Measurements from ENCODE around the gene APOA5. TPM values are rescaled to one million over a fixed set of nuclear protein-coding genes. Genes with fewer than 3 reads are reported as not detected.

Gene APOA5
- total RNA-seq, 2 experiments from 2014 or later = not detected

- no peaks in the 10 kb centered on the region for H3K9me3 Mint-ChIP-seq
- no peaks in the 10 kb centered on the region for H3K4me1 Mint-ChIP-seq
- no peaks in the 10 kb centered on the region for H3K27me3 Mint-ChIP-seq
- no peak for DNase-seq
- ChIA-PET POLR2A (no interaction called here), CTCF (interaction anchor here (1.3 to 1.6 kb wide), 4 partner anchors 11 to 404 kb away, joined by 3 to 5 read pairs (median 4); no protein-coding TSS in a partner anchor)
- no peaks in the 10 kb centered on the region for H3K36me3 Mint-ChIP-seq (ENCODE audit: low read depth)
- H3K4me3 Mint-ChIP-seq = no peak within 1 kb of the TSS
- H3K27ac Mint-ChIP-seq = no peak within 1 kb of the TSS
These were observed 31.6 kb upstream of the APOA5 start, which contains the start of gene APOA4 for GRCh38 chr11:116823031-116823843. TSS of gene APOA4 (minus strand) at chr11:116823304. CDS start at chr11:116823191, 113 bp downstream.

- CTCF ChIA-PET = interaction anchor here (1.1 to 2.4 kb wide), 4 partner anchors 13 to 405 kb away, joined by 3 to 14 read pairs (median 4); no protein-coding TSS in a partner anchor
- Mint-ChIP-seq H3K9me3 (no peaks in the 10 kb centered on the region), H3K27me3 (no peaks in the 10 kb centered on the region), H3K36me3 (ENCODE audit: low read depth) (no peaks in the 10 kb centered on the region), H3K27ac (no peak overlapping the region), H3K4me1 (no peaks in the 10 kb centered on the region), H3K4me3 (no peak overlapping the region)
- DNase-seq = no peak
- POLR2A ChIA-PET = no interaction called here
These were observed 30.9 kb upstream of the APOA5 start for GRCh38 chr11:116822575-116822974.

DNA sequence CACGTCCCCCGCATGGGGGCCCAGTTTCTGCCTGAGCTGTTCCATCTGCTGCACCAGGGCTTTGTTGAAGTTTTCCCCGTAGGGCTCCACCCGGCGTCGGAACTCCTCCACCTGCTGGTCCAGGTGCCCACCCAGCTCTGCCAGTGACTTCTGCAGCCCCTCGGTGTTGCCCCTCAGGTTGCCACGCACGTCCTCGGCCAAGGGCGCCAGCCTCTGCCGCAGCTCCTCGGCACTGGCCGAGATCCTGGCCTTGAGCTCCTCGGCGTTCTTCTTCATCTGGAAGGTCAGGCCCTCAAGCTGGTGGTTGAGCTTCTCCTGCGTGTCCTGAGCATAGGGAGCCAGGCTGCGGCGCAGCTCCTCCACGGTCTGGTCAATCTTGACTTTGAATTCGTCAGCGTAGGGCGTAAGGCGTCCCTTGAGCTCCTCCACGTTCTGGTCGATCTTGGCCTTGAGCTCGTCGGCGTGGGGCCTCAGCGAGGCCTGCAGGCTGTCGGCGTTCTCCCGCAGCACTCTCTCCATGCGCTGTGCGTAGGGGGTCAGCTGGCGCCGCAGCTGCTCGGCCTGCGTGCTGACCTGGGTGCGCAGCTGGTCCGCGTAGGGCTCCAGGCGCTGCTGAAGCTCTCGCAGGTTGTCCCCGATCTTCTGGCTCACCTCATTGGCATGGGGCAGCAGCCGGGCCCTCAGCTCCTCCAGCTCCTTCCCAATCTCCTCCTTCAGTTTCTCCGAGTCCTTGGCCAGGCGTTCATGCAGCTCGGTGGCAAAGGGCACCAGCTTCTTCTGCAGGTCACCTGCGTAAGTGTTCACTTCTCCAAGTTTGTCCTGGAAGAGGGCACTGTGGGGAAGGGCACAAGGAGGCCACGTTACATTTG, 29.6 kb upstream of the APOA5 start:
- Mint-ChIP-seq H3K4me1 (no peaks in the 10 kb centered on the region), H3K9me3 (no peaks in the 10 kb centered on the region), H3K36me3 (ENCODE audit: low read depth) (no peaks in the 10 kb centered on the region), H3K27me3 (no peaks in the 10 kb centered on the region), H3K4me3 (no peak overlapping the region), H3K27ac (no peak overlapping the region)
- ChIA-PET POLR2A (no interaction called here), CTCF (interaction anchor here (0.9 to 2.4 kb wide), 4 partner anchors 10 to 41 kb away, joined by 3 to 14 read pairs (median 3); no protein-coding TSS in a partner anchor)
- DNase-seq = no peak

DNA sequence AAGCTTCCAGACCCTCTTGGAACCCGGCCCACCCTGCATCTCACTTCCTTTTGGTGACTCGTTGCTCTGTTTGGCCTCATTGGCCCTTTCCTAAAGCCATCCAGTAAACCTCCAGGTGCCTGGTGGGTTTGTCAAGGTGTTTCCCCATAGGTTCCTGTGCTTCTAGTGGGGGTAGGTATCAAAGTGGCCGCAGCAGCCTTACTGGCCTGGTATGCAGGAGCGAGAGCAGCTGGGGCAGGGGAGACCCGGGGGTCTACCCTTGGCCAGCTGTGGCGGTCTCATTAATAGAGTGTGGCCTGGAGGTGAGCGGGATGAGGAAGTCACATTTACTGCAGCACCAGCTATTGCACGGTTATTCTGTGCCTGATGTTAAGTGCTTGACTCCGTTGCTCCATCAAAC, 27.4 kb upstream of the APOA5 start:
- DNase-seq = no peak
- Mint-ChIP-seq H3K4me3 (no peak overlapping the region), H3K36me3 (ENCODE audit: low read depth) (no peaks in the 10 kb centered on the region), H3K27ac (no peak overlapping the region), H3K4me1 (no peaks in the 10 kb centered on the region), H3K9me3 (no peaks in the 10 kb centered on the region), H3K27me3 (no peaks in the 10 kb centered on the region)
- CTCF ChIA-PET = interaction anchor here (1.4 kb wide), 1 partner anchor 17 kb away, joined by 5 read pairs; no protein-coding TSS in a partner anchor
- POLR2A ChIA-PET = no interaction called here

GRCh38 chr11:116814502-116814901, 22.8 kb upstream of the APOA5 start:
- no peak overlapping the region for H3K27ac Mint-ChIP-seq
- peaks cover 2% of the 10 kb centered on the region for H3K27me3 Mint-ChIP-seq
- POLR2A ChIA-PET = no interaction called here
- no peak overlapping the region for H3K4me3 Mint-ChIP-seq
- H3K36me3 Mint-ChIP-seq (ENCODE audit: low read depth) = no peaks in the 10 kb centered on the region
- CTCF ChIA-PET = no interaction called here
- H3K9me3 Mint-ChIP-seq = no peaks in the 10 kb centered on the region
- DNase-seq = no peak
- no peaks in the 10 kb centered on the region for H3K4me1 Mint-ChIP-seq

GRCh38 chr11:116813781-116814471, 22.2 kb upstream of the APOA5 start:
- H3K4me1 Mint-ChIP-seq = no peaks in the 10 kb centered on the region
- no peaks in the 10 kb centered on the region for H3K9me3 Mint-ChIP-seq
- no peak overlapping the region for H3K27ac Mint-ChIP-seq
- peaks cover 2% of the 10 kb centered on the region for H3K27me3 Mint-ChIP-seq
- POLR2A ChIA-PET = interaction anchor here (0.6 kb wide), 1 partner anchor 263 kb away, joined by 3 read pairs; no protein-coding TSS in a partner anchor
- no peak overlapping the region for H3K4me3 Mint-ChIP-seq
- CTCF ChIA-PET = no interaction called here
- no peaks in the 10 kb centered on the region for H3K36me3 Mint-ChIP-seq (ENCODE audit: low read depth)
- DNase-seq = no peak

GRCh38 chr11:116813170-116813569, 21.5 kb upstream of the APOA5 start:
- Mint-ChIP-seq H3K4me1 (no peaks in the 10 kb centered on the region), H3K4me3 (no peak overlapping the region), H3K27ac (no peak overlapping the region), H3K9me3 (no peaks in the 10 kb centered on the region), H3K36me3 (ENCODE audit: low read depth) (no peaks in the 10 kb centered on the region), H3K27me3 (peaks cover 2% of the 10 kb centered on the region)
- ChIA-PET POLR2A (no interaction called here), CTCF (interaction anchor here (0.8 to 1.0 kb wide), 2 partner anchors 10 to 96 kb away, joined by 3 read pairs; partner anchors contain the start of gene APOA4)
- no peak for DNase-seq

GRCh38 chr11:116812109-116812508, 20.4 kb upstream of the APOA5 start:
- no peak overlapping the region for H3K4me3 Mint-ChIP-seq
- H3K9me3 Mint-ChIP-seq = no peaks in the 10 kb centered on the region
- ChIA-PET CTCF (interaction anchor here (0.8 to 1.0 kb wide), 2 partner anchors 11 to 97 kb away, joined by 3 read pairs; partner anchors contain the start of gene APOA4), POLR2A (no interaction called here)
- no peaks in the 10 kb centered on the region for H3K4me1 Mint-ChIP-seq
- DNase-seq = no peak
- no peak overlapping the region for H3K27ac Mint-ChIP-seq
- H3K27me3 Mint-ChIP-seq = peaks cover 2% of the 10 kb centered on the region
- H3K36me3 Mint-ChIP-seq (ENCODE audit: low read depth) = no peaks in the 10 kb centered on the region

DNA sequence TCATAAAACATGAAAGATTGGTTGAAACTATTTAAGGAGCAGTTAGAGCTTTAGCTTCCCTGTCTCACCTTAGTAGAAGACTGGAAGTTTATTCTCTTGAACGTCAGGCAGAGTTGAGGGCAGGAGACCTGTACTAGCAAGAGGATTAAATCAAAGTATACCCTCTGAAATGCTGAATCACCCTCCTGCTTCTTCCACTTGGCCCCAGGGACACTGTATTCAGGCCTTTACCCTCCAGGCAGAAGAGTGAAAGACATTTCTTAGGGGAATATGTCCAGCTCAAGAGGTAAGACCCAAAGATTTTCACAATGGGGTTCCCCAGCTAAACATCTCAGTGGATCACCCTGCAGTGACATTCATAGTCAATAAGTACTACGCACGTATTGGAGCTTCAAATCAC, 19.5 kb upstream of the APOA5 start:
- Mint-ChIP-seq H3K4me1 (no peaks in the 10 kb centered on the region), H3K9me3 (no peaks in the 10 kb centered on the region), H3K4me3 (no peak overlapping the region), H3K27ac (no peak overlapping the region), H3K36me3 (ENCODE audit: low read depth) (no peaks in the 10 kb centered on the region), H3K27me3 (peaks cover 2% of the 10 kb centered on the region)
- ChIA-PET POLR2A (interaction anchor here (0.7 kb wide), 1 partner anchor 16 kb away, joined by 3 read pairs; no protein-coding TSS in a partner anchor), CTCF (interaction anchor here (0.6 to 1.7 kb wide), 3 partner anchors 9 to 294 kb away, joined by 3 to 5 read pairs (median 5); no protein-coding TSS in a partner anchor)
- DNase-seq = no peak

- POLR2A ChIA-PET = no interaction called here
- H3K4me3 Mint-ChIP-seq = no peak overlapping the region
- peaks cover 3% of the 10 kb centered on the region for H3K27me3 Mint-ChIP-seq
- CTCF ChIA-PET = no interaction called here
- H3K36me3 Mint-ChIP-seq (ENCODE audit: low read depth) = no peaks in the 10 kb centered on the region
- H3K27ac Mint-ChIP-seq = no peak overlapping the region
- no peaks in the 10 kb centered on the region for H3K4me1 Mint-ChIP-seq
- H3K9me3 Mint-ChIP-seq = no peaks in the 10 kb centered on the region
- no peak for DNase-seq
These were observed 16.8 kb upstream of the APOA5 start for GRCh38 chr11:116808262-116809175.

GRCh38 chr11:116807601-116808261, 16.1 kb upstream of the APOA5 start:
- CTCF ChIA-PET = no interaction called here
- H3K27me3 Mint-ChIP-seq = peaks cover 3% of the 10 kb centered on the region
- no peaks in the 10 kb centered on the region for H3K36me3 Mint-ChIP-seq (ENCODE audit: low read depth)
- POLR2A ChIA-PET = no interaction called here
- no peak overlapping the region for H3K4me3 Mint-ChIP-seq
- no peaks in the 10 kb centered on the region for H3K9me3 Mint-ChIP-seq
- peak overlapping the region; percentile 14 for H3K27ac Mint-ChIP-seq
- no peaks in the 10 kb centered on the region for H3K4me1 Mint-ChIP-seq
- DNase-seq = no peak

Measured in activated CD4-positive, alpha-beta T cell treated with anti-CD3 and anti-CD28 coated beads, Interleukin-2, amount 10 ng/mL, durations not matched to agents 7 days and 5 days (primary cell).